ENCODE results near the gene NUP35.

- no peak for TF ChIP-seq POLR2A (IDR thresholded peaks at IDR 0.05)
- no peak for TF ChIP-seq CTCF (IDR thresholded peaks at IDR 0.05 in 4 of 5, conservative IDR thresholded peaks at IDR 0.05 in 1 of 5)
Observed at GRCh38 chr2:183149489-183149888, 25.2 kb downstream of the NUP35 start.

All from gastrocnemius medialis (tissue), 4 donors.